GM19468 (cell line): ENCODE measurements around the gene ZC3H8.

Experiments used
- ATAC-seq: cut with Tn5 transposase; IDR thresholded peaks from one replicate; pipeline ENCODE4 v1.9.1; 2021; ENCODE audit warnings: mild to moderate bottlenecking, moderate library complexity, moderate number of reproducible peaks; ENCODE audit not compliant: unreplicated experiment; ENCODE audit errors: extremely low read depth

The ZC3H8 gene

DNA sequence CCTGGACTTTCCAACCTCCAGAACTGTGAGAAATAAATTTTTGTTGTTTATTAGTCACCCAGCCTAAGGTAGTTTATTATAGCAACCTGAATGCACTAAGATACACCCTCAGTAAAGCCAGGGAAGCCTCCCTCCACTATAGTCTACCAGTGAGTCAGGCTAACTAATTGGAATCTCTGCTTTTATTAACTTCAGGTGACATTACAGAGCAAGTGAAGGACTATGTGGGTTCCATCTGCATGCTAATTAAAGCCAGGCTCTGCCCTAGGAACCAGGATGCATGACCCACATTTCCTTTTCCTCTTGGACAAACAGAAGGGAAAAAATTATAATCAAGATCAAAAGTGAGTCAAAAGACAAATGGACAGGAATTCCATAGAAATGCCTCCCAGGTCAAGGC lies 56.1 kb downstream of the ZC3H8 start:
- ATAC-seq = no peak

DNA sequence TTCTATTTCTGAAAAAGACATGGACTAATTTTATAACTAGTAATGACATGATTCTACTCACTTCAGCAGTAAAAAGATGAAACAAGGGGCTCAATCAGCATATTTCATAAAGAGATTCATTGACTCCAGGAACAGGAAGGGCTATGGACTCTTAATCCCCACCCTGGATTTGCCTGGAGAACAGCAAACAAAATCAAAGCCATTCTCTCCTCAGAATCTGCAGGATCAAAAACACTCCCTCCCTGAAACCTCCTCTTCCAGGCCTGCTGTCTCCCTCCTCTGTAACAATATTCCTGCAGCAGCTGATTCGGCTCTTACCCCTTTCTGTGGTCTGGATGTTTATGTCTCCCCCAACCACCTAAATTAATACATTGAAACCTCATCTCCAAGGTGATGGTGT lies 57.0 kb downstream of the ZC3H8 start:
- ATAC-seq = no peak

DNA sequence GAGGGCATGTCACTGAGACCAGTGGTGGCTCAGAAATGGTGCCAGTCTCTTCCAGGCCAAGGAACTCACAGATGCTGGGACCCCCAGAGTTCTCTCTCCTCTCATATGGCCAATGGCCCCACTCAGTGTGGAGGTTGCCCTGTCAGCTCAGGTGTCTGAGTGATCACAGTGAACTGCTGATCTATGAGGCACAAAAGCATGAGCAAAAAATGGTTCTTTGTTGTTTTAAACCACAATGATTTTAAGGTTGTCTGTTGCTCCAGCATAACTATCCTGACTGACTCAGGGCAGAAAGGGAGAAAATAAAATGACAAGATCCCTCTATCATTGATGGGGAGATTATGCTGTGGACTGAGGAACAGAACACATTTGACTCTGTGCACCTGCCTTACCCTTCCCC lies 58.9 kb downstream of the ZC3H8 start:
- ATAC-seq = no peak

DNA sequence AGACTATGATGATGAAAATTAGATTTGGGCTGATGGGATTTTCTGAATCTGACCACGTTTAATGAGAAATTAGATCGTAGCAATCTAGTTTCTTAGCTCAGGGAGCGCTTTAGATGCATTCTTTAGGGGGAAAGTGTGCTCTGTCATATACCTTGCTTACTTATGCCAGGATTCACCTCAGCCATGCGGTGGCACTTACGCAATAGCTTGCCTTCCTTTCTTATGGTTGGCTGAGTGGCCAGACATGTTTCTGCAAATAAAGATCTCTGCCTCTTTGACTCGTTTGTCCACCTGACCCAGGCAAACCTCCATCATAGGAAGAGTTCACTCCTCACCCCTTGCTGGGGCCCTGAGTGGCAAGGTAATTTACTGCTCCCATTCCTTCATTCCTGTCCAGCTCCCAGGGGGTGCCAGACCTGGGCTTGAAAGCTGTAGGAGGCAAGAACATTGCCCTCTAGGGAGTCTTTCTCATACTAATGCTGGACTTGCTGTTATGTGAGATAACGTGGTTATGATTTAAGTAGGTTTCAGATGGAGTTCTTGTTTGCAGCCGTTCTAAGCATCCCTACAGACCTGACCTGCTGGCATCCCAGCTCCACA lies 59.6 kb downstream of the ZC3H8 start:
- no peak for ATAC-seq

DNA sequence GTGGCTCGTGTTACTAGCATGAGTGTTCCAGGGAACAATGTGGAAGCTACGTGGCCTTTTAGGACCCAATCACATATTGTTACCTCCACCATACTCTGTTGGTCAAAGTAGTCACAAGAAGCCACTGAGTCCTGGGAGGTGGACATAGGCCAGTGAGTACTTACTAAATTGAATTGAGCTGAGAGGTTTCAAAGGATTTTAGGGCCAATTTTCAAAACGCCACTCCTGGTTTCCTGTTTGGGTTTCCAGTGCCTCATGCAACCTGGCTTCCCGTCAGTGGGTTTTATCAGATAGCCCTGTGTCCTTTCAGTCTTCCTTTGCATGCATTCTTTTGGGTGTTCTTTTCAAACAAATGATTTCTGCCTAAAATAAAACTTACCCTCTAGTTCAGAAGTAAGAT lies 60.4 kb downstream of the ZC3H8 start:
- ATAC-seq = no peak

DNA sequence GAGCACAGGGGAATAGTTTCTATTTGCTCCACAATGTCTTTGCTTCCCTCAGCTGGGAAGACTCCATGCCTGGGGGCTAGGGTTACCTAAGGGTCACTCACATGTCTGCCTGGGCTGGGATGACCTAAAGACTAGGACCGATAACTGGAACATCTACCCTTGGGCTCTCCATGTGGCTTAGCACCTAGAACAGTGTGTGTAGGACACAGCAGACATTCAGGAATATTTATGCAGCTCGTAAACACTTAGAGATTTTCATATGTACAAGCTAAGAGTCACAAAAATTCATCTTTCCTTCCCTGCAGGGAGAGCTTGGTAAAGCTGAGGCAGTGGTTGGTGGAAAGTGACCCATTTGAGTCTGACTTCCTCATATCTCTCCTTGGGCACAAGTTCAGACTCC lies 60.8 kb downstream of the ZC3H8 start:
- no peak for ATAC-seq

DNA sequence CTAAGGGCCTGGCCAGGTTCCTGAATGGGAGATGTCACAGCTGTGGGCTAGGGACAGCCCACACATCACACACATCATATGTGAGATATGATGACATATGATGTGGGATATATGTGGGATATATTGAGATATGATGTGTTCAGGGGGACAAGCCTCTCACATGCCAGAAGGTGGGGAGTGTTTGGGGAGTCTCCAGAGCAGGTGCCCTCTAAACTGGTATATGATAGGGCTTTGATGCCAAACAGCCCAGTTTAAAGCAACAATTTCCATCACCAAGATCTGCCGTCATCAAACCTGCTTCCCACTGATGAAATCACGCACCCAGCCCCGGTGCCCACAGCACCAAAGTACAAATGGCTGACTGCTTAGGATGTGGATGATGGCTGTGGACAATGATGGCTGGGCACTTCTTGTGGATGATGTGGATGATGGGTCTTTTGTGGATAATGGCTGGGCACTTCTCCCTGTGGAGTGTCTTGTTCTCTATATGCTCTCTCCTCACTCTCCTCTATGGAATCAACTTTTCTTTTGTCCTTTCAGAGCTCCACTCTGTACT lies 65.8 kb downstream of the ZC3H8 start:
- ATAC-seq = no peak

DNA sequence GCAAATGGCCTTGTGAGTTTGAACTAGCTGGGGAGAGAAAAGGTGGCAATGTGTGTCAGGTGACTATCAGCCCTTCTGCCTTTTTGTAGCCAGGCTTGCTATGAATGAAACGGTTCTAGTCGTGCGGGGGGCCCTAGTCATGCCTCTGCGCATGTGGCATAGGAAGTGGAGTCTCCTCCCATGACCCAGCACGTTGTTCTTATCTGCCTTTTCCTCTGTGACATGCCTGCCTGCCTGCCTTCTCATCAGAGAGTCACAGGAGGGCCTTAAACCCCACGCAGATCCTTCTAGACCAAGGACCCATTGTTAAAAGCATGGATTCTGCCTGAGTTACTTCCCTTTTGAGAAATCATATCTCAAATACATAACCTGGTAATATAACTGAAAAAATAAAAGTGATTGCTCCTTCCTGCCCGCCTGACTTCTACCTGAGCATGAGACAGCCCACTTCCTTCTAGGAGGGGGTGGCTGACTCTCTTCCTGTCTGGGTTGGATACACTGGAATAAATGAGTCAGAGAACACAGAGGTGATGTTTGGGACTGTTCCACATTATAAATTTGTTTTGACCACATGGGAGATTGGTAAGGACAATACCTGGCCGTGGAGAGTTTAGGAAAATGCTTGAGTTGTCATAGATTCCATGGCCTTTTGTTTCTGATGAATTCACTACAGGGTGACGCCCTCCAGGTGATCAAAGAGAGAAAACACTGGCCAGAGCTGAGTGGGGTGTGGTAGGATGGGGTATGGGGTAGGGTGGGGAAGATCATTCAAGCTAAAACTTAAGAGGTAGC lies 66.8 kb downstream of the ZC3H8 start:
- ATAC-seq = no peak

DNA sequence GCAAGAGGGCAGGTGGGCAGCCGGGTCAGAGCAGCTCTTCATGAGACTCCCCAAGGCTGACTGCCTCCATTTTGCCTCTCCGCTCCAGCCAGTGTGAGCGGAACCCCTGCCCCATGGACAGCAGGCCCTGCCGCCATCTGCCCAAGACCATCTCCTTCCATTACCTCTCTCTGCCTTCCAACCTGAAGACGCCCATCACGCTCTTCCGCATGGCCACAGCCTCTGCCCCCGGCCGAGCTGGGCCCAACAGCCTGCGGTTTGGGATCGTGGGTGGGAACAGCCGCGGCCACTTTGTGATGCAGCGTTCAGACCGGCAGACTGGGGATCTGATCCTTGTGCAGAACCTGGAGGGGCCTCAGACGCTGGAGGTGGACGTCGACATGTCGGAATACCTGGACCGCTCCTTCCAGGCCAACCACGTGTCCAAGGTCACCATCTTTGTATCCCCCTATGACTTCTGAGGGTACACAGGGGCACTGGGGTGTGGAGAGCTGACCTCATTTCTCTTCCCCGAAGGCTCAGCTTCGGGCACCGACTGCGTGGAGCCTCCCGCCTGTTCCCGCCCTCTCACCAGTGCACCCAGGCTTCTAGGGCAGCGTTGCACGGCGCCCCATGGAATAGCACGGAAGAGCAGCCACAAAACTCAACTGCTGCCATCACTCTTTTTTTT lies 67.7 kb downstream of the ZC3H8 start:
- ATAC-seq = no peak

DNA sequence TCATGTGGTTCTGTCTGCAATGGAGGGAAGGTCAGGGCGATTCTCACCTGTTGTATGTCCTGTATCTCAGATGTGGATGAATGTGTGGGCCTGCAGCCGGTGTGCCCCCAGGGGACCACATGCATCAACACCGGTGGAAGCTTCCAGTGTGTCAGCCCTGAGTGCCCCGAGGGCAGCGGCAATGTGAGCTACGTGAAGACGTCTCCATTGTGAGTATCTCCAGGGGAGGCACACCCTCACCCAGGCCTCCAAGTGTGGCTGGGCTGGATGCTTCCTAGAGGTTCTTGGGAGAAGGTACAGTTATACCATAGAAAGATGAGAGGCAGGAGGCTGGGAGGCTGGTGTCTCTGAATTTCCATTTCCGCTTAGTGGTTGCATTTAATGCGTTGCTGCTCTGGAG lies 69.7 kb downstream of the ZC3H8 start:
- ATAC-seq = no peak

DNA sequence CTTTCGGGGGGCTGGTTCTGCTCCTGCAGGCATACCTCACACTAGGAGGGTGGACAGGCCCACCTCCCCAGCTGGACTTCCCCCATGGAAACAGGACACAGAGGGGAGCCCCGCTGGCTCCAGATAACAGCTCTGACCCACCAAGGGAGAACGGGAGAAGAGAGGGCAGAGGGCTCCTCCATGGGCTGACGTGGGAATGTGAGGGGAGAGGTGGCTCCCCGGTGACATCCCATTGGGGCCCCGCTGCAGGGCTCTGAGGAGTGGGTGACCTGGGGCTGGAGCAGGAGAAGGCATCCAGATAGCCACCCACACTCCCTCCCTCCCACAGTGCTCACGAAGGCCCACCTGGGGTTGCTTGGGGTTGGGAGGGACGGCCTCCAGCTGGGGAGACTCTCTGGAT lies 70.7 kb downstream of the ZC3H8 start:
- ATAC-seq = no peak

DNA sequence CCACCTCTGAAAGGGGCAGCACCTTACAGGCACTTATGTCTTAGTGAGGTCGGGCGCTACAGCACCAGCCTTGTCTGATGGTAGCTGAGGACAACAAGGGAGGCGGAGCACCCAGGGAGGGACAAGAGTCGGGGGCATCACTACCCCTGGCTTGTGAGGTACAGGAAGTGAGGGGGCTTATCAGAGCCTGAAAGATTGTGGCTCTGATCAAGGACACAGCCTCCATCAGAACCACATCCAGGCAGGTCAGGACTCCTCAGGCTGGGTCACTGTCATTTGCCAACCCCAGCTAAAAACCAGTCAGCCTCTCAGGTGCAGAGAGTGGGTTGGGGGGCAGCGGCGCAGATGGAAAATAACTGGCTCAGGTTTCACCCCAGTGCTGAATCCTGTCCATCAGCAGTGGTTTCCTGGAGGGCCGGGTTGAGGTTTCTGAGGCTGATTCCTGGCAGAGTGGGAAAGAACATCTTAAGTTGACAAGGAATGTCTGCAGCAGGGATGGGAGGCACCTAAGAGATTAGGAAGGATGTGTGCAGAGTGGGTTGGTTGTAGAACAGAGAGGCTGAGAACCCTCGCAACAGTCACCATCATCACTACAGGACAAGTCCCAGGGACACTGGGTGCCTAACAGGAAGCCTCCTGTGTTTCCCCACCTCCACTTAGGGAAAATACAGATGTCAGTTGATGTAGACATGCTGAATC lies 71.4 kb downstream of the ZC3H8 start:
- ATAC-seq = no peak

DNA sequence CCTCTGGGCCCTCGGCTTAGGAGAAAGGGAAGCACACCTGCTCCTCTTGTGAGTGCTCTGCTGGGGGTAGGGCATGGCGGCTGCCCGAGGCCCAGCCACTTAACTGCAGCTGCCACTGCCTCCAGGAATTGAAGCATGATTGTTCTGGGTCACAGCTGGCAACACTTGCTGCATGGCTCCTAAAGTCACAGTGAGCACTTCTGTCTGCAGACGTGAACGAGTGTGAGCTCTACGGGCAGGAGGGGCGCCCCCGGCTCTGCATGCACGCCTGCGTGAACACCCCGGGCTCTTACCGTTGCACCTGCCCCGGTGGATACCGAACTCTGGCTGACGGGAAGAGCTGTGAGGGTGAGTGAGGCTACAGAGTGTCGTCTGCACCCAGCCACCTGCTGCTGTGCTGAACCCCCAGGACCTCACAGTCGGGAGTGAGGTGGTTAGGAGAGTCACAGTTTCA lies 72.2 kb downstream of the ZC3H8 start:
- no peak for ATAC-seq

DNA sequence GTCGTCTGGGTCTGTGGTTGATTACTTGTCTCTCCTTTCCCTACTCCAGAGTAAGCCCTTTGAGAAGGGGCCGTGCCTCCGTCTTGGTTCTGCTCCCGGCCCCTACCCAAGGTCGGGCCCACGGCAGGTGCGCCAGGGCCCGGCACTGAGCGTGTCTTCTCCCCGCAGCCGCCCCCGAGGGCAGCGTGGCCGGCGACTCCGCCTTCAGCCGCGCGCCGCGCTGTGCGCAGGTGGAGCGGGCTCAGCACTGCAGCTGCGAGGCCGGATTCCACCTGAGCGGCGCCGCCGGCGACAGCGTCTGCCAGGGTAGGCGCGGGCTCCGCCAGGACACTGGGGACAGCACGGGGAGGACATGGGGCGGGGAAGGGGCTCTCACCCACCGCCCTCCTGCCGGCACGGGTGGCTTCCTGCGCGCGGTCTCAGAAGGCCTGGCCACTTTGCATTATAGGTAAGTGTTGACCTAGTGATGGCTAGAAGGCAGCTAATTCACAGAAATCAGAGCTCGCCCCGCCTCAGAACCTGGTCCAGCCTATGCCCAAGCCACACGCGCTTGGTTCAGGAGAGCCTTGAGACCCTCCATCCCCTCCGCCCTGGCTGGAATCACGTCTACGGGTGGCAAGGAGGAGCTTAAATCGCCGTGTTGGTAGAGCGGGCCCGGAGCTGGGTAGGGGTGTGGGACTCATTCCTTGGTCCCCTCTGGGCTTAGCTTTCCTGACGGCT lies 73.1 kb downstream of the ZC3H8 start:
- ATAC-seq = no peak

DNA sequence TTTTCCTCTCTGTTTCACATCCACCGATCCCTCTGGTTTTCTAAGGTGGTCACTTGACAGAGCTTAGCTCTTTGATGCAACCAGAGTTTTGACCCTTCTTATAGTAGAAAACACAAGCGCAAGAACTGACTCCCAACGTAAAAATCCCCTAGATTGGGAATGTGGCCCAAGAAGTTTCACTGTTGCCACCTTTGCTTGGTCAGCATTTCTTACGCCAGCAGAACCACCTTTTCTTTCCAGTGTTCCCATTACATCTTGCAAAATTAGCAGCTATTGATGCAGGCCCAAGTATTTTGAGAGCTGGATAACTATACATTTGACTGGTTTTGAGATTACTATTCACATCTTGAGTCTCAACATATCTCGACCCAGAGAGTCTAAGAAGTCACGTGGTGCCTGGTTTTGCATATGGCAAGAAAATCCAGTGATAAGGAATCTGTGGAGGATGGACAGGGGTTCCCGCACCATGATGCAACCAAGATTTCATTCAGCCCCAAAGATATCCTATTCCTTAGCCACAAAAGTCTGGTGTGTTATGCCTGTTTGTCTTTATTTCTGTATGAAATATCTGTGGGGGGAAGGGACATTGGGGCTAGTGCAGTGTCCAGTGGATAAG lies 78.8 kb downstream of the ZC3H8 start:
- no peak for ATAC-seq

DNA sequence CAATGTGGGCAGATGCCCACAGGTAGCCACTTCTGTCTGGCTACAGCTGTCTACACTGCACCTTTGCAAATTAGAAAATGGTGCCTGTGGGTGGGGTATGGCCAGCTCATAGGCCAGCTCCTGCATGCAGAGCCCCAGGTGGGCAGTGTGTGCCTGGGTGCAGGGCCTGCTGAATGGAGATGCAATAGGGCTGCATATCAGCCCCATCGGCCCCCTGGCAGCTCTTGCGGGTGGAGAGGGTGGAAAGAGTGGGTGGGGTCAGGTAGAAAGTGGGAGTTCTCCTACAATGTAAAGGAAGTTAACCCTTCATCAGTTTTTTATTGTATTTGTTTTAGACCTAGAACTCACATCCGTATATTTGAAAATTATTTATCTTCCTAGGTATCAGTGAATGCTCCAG lies 79.5 kb downstream of the ZC3H8 start:
- ATAC-seq = no peak

DNA sequence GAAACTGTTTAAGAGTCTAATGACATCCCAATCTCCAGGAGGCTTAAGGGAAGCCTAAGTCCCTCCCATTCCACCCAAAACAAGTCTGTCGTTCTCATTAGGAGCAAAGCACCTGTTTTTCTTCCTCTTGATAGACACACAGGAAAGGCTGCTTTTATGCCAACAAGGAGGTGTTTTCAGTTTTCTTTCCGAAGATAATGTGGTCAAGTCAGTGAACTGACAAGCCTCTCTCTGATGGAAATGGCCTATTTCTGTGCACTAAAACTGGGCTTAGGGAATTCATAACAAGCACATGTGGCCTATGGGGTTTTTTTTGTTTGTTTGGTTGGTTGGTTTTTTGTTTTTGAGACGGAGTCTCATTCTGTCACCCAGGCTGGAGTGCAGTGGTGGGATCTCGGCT lies 80.5 kb downstream of the ZC3H8 start:
- ATAC-seq = no peak

DNA sequence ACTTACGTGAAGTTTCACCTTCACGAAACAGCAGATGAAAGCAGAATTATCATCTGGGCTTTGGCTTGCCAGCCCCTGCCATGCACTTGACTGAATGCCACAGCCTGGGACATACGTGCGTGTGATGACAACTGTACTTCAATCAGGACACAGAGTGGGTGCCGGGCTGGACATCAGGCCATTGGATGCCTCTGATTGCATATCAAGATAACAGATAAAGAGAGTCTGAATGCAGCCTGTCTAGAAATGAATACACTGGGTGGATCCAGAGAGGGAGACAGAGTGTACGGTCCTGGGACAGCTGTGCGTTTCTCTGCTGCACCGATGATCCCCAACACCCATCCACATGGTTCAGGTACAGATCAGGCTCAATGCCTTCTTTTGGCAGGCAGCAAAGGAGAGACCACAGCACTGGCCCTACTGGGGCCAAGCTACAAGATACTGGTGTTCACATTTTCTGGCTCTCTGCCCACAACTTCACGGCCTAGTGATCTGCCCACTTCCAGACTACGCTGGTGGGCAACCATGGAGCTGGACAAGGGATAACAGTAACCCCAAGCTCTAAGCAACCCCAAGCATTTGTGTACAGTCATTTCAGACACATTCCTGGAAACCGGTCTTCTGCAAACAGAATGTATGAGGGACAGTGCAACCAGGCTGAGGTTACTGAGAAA lies 81.1 kb downstream of the ZC3H8 start:
- no peak for ATAC-seq

DNA sequence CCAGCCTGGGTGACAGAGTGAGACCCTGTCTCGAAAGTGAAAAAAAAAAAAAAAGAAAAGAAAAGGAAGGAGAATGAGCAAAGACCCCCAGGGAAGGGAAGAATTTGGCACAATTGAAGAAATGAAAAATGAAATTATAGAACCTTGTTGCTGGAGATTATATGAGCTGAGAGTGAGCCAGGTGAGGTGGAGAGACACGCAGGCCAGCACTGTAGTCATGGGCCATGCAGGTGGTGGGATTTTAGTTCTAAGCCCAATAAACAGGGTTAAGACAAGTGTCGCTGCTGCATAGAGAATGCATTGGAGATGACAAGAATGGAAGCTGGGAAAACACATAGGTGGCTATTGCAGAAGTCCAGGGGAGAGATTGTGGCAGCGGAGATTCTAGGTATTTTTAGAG lies 84.3 kb downstream of the ZC3H8 start:
- no peak for ATAC-seq
